ENCODE measurements around the gene ATXN1.
"Not testable (repeated sequence)": the region's sequence is repeated elsewhere in the genome, so short reads cannot be mapped to it uniquely, and the experiment has no call there.

The ATXN1 gene

DNA sequence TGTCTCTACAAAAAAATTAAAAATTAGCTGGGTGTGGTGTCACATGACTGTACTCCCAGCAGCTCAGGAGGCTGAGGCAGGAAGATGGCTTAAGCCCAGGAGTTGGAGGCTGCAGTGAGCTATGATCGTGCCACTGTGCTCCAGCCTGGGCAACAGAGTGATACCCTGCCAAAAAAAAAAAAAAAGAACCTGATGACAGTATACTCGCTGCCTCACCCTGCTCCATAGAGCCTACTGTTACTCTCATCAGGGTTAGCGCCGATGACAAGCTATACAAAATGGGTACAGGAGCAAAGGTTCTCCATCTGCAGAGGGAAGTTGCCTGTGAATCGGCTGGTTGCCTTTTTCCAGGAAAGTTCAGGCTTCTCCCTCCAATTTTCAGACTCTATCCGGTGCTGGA, 469.5 kb downstream of the ATXN1 start:
- DNase-seq = no peak

DNA sequence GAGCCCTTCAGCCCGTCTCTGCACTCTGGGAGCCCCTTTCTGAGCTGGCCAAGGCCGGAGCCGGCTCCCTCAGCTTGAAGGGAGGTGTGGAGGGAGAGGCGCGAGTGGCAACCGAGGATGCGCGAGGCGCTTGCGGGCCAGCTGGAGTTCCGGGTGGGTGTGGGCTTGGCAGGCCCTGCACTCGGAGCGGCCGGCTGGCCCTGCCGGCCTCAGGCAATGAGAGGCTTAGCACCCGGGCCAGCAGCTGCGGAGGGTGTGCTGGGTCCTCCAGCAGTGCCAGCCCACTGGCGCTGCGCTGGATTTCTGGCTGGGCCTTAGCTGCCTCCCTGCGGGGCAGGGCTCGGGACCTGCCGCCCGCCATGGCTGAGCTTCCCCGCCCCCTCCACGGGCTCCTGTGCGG, 473.1 kb downstream of the ATXN1 start:
- no peak for DNase-seq

DNA sequence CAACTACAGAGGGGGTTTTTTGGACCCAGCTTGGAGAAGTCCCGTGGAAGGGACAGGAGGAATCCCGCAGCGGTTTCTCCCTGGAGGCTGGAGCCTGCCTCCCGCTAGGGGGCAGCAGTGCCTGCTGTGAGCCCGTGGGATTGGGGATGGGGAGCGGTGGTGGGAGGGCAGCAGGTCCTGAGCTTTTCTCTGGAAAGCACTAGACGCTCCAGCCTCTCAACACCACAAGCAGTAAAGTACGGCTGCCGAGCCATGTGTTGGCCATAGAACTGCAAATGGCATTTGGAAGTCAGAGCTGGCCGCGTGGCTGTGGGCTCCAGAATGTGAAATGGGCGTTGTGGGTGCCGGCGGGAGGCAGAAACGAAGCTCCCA, 475.1 kb downstream of the ATXN1 start:
- DNase-seq = peak in 1 of 2 experiments; percentile 47

DNA sequence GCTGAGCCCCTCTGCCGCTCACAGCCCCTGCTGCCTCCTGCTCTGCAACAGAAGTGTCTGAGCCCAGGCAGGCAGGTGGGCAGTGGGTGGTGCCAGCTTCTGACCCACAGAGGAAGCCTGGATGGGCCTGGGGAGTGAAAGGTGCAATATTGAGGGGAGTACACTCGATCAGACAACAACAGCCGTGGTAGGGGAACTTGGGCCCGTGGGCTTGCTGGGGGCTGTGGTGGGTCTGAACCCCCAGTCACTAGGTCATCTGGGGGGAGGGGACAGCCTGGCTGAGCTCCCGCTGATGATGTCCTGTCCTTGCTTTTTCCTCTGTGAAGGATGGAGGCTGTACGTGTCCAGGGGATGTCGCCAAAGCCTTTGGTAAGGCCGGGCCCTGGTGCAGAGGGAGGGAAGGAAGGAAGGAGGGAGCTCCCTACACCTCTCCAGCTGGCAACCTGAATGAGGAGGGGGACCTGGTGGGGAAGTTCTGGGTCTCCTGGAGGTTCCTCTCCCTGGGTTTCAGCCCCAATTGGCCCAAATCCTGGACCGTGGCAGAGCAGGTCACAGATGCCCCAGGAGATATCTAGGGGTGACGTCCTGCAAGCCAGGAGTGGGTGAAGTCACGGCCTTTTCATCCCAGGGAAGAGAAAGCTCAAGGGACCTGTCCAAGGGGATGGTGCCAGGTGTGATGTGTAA, 475.7 kb downstream of the ATXN1 start:
- DNase-seq = no peak

DNA sequence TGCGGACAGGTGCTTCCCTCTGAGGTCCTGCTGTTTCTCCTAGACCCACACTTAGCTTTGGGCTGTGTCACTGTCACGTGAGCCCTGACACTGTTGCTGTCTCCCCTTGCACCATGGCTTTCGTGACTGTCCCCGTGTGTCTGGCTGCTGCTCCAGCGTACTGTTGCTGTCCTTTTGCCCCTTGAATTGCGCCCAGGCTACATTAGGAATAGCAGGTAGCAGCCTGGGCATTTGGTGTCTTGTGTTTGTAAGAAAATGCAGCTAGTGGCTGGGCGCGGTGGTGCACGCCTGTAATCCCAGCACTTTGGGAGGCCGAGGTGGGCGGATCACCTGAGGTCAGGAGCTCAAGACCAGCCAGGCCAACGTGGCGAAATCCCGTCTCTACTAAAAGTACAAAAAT, 476.8 kb downstream of the ATXN1 start:
- DNase-seq = no peak

DNA sequence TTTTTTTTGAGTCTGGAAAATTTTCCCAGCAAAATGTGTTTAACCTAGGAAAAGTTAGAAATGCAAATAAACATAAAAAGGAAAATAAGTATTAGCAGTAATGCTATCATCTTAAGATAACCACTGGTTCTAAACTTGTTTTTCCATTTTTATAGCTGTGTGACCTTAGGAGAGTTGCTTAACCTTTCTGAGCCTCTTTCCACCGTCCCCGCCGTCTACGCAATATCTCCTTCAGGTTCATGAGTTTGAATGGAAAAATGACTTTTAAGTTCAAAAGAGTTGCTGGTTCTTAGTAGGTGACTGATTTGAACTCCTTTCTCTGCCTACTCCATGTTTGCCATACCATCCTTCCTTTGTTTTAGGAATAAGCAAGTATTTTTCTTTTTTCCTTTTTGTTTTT, 478.9 kb downstream of the ATXN1 start:
- DNase-seq = no peak

DNA sequence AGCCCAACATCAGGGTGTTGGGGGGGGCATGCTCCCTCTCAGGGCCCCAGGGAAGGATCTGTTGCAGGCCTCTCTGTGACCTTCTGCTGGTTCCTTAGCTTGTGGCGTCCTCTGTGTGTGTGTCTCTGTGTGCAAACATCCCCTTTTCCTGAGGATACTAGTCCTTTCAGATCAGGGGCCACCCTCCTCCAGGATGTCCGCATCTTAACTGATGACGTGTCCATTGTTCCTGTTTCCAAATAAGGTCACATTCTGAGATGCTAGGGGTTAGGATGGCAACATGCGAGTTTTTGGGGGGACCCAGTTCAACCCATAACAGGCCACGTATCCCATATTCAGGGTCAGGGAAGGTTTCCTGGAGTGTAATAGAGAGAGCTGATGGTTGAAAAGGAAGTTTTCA, 482.0 kb downstream of the ATXN1 start:
- DNase-seq = no peak

DNA sequence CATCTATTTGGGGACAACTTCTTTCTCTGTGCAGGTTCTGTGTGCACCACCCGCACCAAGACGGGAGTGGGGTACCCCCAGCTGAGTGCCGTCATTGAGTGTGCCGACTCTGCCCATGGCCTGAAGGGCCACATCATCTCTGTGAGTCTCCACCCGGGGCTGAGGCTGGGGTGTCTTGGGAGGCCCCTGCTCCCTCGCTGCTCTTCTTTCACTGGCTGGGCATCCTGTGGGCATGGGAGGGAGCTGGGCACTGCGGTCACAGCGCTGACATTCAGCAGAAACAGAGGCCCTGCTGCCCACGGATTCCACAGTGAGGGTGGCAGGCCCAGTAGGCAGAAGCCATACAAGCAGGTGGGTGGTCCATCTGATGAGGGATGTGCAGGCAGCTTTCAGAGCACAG, 482.5 kb downstream of the ATXN1 start:
- no peak for DNase-seq

DNA sequence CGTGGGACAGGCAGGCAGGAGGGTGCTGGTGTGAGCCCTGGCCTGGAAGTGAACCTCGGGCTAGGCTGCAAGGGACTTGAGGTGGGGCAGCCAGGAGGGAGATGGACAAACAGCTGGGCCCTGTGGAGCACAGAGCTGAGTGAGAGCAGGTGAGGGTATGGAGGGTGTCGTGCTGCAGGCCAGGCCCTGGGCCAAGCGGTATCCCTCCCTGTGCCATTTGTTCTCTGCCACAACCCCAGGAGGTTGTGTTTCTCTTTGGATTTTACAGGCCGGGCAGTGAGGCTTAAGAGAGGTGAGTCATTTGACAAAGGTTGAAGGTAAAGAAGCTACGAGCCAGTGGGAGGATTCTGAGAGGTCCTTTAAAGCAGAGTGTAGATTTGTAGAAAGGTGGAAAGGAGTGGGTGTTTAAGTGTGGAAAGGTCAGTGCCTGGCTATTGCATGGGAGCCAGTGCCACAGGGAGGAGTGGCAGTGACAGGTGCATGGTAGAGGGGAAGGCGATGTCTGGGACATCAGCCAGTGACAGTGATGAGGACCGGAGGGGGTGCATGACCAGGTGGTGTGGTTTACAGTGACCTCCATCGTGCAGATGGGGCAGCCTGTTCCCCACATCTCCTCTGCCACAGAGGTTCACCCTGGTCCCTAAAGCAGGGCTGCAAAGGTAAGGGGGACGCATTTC, 483.1 kb downstream of the ATXN1 start:
- no peak for DNase-seq

DNA sequence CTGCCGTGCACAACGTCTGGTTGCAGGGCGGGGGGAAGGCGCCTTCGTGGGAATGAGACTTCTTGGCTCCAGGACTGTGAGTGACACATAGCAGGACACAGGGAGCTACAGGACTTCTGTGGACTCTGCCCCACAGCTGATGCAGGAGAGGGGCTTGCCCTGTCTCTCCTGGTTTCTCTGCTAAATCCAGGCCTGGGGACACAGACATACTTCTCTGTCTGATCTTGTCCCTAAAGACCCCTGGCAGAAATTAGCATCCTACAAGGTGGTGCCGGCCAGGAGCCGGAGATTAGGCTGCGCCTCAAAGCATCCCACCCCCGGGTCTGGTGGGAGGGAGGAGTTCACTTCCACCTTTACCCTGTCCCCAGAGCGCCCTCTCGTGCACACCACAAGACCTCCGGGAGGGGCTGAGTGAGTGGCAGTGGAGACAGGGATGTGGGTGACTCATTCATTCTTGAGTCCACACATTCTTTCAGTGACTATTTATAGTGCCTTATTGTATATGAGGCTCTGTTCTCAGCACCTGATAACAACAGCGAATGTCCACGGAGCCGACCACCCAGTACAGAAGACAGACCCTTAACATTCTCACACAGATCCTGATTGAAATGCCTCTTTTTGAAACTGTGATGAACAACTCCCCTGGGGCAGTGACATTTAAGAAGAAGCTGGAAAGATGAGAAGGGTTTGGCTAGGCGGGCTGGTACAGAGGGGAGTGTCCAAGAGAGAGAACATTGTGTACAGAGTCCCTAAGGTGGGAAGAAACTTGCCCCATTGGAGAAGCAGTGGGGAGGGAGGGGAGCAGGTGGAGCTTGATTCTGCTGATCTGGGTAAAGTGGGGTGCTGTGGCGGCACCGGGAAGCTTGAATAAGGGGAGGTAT, 483.9 kb downstream of the ATXN1 start:
- DNase-seq = peak in 1 of 2 experiments; percentile 28

DNA sequence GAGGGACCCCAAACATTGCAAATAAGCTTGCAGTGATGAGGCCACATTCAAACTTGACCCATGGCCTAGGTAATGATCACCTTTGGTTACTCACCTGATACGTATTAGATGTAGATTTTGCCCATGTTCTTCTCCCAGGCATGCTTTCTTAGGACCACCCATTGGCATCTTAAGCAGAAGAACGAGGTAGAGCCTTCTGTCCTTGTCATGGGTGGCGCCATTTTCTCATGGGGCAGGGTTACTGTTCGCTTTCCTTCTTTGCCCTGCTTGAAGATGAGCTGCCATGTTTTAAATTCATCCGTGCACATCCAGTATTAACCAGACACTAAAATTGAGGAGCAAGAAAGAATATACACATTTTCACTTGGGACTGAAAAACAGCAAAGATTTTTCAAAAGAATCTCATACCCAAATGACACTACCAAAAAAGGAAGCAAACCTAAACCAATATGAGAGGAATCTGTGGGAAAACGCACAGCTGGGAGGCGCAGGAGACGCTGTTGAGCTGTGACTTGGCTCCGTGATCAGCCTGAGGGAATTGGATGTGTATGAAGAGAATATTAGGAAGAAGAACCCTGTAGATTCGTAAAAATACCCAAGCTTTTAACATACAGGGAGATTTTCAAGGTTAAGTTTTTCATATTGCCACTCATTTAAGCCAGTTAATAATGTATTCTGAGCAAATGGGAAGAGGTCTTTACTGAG, 486.2 kb downstream of the ATXN1 start:
- no peak for DNase-seq

DNA sequence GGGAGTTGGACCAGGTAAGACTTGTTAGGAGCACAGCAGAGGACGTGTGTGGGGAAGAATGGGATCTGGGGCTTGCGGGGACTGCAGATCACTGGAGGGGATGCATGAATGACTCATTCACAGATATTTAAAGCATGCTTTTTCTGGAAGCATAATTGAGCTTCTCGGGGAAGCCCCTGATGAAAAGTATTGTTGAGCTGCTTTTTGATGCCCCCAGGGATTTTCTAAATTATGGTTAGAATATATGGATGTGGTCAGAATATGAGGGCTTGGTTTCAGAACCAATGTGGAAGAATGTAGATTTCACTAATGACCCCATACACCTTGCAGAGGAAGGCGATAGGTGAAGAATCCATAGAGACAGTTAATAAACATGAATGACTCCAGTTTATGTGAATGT, 486.8 kb downstream of the ATXN1 start:
- DNase-seq = no peak

DNA sequence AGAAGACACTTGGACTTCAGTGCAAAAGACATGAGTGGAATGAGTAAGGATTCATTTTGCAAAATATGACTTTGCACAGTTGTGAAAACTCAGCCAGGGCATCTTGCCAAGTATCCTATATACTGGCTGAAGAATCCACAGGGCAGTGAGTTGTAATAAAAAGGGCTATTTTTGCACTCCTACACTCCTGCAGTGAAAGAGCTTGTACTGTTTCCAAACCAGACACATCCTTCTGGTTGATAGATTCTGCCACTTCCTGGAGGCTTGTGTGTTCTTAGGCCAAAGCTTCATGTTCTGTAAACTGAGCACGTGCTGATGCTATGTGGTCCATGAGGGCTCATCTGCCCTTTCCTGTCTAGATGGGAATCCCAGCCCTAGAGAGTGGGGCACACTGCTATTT, 488.0 kb downstream of the ATXN1 start:
- DNase-seq = no peak

DNA sequence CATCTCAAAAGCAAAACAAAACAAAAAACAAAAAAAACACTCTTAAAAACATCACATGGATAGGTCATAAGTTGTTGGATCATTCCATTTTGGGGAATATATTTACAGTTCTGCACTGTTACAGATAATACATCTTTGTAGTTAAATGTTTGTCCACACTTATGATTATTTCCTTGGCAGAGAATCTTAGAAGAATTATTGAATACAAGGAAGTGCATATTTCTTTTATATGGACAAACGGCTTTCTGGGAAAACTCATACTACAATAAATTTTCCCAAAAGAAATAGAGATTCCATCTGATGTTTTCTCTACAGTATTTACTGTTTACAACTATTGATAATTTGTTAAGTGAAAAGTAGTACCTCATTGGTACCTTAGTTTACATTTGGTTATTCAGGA, 489.1 kb downstream of the ATXN1 start:
- no peak for DNase-seq

DNA sequence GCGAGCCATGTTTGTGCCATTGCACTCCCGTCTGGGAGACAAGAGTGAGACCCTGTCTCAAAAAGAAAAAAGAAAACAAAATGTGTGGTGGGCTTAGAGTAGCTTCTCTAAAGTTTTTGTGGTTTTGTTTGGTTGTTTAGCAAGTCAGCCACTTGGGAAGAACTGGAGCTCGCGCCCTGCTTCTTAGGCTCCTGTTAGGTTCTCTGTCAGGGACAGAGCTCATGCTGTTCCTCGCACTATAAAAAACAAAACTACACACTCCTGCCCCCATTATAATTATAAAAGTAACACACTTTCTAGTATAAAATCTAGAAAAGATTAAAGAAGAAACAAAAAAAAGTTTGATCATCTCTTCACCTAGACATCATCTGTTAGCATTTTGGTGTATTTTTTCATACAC, 489.8 kb downstream of the ATXN1 start:
- DNase-seq = no peak

DNA sequence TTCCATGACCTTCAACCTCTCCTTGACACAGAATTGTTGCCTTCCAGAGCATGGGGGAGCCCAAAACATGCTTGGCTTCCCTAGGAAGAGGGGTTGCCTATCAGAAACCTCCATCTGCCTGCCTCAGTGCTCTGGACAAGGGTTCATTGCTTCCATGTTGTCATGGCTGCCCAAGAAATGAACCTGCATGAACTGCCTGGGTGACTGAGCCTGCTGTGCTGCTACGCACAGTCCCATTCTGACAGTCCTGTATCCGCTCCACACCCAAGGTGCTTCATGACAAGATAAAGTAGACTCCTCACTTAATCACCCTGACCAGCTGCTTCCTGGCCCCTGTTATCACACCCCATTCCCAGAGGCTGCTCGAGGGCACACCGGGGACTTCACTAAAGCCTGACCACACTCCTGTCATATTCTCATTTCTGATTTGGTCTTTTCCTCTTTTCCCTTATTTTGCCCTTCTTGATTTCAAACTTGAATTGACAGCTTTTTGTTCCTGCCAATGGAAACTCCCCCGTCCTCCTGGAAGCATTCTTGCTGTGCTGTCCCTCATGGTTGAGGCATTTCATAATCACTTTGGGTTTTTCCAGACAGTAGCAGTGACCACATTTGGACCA, 491.0 kb downstream of the ATXN1 start:
- no peak for DNase-seq

DNA sequence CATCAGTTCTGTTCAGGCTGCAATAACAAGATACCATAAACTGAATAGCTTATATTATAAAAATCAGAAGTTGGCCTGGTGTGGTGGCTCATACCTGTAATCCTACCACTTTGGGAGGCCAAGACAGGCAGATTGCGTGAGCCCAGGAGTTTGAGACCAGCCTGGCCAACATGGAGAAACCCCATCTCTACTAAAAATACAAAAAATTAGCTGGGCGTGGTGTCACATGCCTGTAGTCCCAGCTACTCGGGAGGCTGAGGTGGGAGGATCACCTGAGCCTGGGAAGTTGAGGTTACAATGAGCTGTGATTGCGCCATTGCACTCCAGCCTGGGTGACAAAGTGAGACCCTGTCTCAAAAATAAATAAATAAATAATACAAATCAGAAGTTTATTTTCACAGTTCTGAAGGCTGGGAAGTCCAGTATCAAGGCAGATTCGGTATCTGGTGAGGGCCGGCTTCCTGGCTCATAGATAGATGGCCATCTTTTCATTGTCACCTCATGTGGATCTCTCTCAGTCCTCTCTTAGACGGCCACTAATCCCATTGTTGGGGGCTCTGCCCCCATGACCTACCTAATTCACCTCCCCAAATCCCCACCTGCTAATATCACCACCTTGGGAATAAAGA, 491.7 kb downstream of the ATXN1 start:
- not testable (repeated sequence) for DNase-seq

DNA sequence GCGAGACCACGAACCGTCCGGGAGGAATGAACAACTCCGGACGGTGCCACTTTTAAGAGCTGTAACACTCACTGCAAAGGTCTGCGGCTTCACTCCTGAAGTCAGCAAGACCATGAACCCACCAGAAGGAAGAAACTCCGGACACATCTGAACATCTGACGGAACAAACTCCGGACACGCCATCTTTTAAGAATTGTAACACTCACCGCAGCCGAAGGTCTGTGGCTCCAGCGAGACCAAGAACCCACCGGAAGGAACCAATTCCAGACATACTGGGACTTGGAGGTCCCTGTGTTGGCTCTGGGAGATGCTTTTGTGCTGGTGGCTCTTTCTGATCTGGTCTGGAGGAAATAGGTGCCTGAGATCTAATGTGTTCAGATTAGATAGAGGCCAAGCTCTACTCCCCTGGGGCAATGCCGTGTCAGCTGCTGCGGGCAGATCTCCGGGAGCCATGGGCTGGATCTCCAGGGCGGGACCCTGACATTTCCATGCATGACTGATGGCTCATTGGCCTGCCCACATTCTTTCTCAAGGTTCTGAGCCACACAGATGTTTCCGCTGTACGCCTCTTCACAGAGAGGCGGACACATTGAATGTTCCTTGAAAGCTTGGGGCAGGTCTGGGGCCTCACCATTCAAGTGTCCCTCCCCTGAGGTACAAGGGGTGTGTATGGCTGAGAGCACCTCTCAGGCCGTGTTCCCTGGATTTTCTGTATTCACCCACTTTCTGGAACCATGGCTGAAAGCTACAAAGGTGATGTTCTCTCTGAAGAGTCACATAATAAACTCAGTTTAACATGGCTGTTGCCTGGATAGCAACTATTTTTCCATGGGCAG, 493.6 kb downstream of the ATXN1 start:
- no peak for DNase-seq

DNA sequence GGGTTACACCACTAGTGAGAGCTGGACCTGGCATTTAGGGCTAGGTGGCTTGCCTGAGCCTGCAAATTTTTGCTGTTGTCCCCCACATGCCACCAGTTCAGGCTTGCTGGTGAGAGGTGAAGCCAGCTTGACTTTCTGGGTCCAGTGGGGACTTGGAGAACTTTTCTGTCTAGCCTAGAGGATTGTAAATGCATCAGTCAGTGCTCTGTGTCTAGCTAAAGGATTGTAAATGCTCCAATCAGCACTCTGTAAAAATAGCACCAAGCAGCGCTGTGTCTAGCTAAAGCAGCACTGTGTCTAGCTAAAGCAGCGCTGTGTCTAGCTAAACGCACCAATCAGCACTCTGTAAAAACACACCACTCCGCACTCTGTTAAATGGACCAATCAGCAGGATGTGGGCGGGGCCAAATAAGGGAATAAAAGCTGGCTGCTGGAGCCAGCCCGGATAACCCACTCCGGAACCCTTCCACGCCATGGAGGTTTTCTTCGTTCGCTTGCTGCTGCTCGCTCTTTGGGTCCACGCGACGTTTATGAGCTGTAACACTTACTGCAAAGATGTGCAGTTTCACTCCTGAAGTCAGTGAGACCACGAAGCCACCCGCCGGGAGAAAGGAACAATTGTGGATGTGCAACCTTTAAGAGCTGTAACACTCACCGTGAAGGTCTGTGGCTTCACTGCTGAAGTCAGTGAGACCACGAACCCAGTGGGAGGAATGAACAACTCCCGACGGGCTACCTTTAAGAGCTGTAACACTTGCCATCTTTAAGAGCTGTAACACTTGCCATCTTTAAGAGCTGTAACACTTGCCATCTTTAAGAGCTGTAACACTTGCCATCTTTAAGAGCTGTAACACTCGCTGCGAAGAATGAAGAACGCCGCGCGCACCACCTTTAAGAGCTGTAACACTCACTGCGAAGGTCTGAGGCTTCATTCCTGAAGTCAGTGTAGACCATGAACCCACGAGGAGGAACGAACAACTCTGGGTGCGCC, 495.6 kb downstream of the ATXN1 start:
- no peak for DNase-seq

DNA sequence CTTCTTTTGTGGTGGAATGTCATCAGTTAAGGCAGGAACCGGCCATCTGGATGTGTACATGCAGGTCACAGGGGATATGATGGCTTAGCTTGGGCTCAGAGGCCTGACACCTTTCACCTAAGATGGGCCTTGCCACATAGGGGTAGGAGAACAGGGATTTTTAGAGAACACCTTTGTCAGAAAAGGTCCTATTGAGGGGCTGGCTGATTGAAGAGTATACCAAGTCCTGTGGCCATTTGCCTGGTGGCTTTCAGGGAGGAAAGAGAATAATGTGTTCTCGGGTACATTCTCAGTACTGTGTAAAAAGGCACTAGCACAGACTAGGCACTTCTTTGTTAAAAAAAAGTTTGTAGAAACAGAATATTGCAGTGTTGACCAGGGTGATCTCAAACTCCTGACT, 496.5 kb downstream of the ATXN1 start:
- no peak for DNase-seq

Data from SHP77 (cell line).